RWPE1 (cell line): ENCODE data around the gene RAB35.
A peak's percentile ranks its signal among the peaks of the same experiment; 100 is the strongest.
"Not testable (repeated sequence)": the region's sequence is repeated elsewhere in the genome, so short reads cannot be mapped to it uniquely, and the experiment has no call there.

Source experiments
- CTCF ChIA-PET: fragments of 350-600 bp; sonication (Branson Sonifier 250); formaldehyde crosslinking; extraction: SDS; loops from one replicate; lab custom pipeline; 2021; lab: Yijun Ruan, JAX
- POLR2A ChIA-PET: fragments of 400-600 bp; formaldehyde crosslinking; extraction: SDS; loops from one replicate; lab custom pipeline; 2020; ENCODE audit warnings: antibody characterized with exemption; ENCODE audit not compliant: low non-redundant PET; lab: Yijun Ruan, JAX
- DNase-seq: peaks from one replicate; pipeline ENCODE4 v3.0.0; 2012; ENCODE audit warnings: low spot score
- H3K27ac ChIP-seq: fragments of 450-650 bp; 2 replicates; pipeline ENCODE4 v1.5.1; 2017
- TF ChIP-seq, protein P1 (sequence below): fragments of 450-650 bp; conservative IDR thresholded peaks from 2 replicates; pipeline ENCODE4 v1.5.1; 2017; ENCODE audit warnings: low read depth, mild to moderate bottlenecking

The RAB35 gene

DNA sequence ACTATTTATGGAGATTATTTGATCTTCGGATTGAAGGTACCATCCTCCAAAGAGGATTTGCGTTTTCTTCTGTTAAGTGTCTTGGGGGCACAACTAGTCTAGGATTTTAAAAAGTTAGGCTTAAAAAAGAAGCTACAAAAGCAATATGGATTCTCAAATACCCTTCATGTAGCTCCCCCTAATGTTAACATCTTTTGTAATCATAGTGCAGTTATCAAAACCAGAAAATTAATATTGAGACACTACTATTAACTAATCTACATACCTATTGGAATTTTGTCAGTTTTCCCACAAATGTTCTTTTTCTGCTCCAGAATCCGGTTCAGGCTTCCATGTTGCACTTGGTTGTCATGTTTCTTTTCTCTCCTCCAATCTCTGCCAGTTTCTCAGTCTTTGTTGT is 65.0 kb downstream of the RAB35 start:
- TF ChIP-seq, protein P1, sequence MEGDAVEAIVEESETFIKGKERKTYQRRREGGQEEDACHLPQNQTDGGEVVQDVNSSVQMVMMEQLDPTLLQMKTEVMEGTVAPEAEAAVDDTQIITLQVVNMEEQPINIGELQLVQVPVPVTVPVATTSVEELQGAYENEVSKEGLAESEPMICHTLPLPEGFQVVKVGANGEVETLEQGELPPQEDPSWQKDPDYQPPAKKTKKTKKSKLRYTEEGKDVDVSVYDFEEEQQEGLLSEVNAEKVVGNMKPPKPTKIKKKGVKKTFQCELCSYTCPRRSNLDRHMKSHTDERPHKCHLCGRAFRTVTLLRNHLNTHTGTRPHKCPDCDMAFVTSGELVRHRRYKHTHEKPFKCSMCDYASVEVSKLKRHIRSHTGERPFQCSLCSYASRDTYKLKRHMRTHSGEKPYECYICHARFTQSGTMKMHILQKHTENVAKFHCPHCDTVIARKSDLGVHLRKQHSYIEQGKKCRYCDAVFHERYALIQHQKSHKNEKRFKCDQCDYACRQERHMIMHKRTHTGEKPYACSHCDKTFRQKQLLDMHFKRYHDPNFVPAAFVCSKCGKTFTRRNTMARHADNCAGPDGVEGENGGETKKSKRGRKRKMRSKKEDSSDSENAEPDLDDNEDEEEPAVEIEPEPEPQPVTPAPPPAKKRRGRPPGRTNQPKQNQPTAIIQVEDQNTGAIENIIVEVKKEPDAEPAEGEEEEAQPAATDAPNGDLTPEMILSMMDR, result no peak
- H3K27ac ChIP-seq, result peak overlapping the region; percentile 53
- ChIA-PET CTCF (no interaction called here), POLR2A (no interaction called here)
- no peak for DNase-seq

DNA sequence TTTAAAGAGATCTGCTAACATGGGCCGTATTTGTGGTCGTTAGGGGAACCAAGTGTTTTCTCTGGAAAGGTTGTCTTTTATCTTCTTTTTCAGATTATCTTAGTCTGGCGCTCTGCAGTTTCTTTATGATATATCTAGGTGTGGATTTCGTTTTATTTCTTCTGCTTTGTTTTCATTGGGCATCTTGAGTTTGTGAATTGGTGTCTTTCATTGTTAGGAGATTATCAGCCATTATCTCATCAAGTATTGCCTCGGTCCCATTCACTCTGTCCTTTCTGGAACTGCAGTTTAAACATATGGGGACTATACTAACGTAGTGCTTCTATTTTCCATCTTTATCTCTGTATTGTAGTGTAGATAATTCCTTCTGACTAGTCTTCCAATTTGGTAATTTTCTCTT is 67.1 kb downstream of the RAB35 start:
- no peak overlapping the region for H3K27ac ChIP-seq
- DNase-seq, result no peak
- CTCF ChIA-PET, result no interaction called here
- POLR2A ChIA-PET, result no interaction called here
- TF ChIP-seq, protein P1, result no peak

DNA sequence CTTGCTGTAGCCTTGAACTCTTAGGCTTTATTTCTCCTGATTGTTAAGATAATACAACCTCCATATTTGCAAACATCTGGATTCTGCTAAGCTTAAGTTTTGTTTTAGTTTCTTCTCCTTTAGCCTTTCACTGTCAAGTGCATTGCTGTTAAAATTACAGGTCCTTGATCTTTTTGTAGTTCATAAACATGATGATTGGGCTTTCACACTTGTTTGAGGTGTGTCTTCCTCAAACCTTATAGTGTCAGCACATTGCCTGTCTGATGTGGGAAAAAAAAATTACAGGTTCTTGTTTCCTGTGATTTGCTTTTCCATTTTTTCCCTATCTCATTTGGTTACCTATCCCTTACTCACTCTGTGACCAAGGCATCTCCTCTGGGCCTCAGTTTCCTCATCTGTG is 68.3 kb downstream of the RAB35 start:
- no peak for DNase-seq
- H3K27ac ChIP-seq, result no peak overlapping the region
- TF ChIP-seq, protein P1, result no peak
- ChIA-PET POLR2A (no interaction called here), CTCF (no interaction called here)

DNA sequence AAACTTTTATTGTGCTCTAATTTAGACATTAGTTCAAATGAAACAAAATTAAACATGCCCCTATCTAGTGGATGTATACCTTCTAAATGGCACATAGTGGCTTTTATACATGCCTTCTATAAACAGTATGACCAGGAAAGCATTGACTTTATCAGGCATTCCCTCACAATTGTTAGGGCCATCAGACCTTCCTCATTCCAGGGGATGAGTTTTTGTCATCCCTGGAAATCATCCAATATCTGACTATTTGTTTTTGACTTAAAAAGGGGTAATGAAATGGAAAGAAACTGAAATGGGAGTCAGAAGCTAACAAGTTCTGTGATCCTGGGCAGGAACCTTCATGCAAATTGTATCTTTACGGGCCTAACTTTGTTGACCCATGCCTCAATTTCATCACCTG is 69.5 kb downstream of the RAB35 start:
- POLR2A ChIA-PET, result no interaction called here
- DNase-seq, result no peak
- no peak overlapping the region for H3K27ac ChIP-seq
- CTCF ChIA-PET, result no interaction called here
- TF ChIP-seq, protein P1, result no peak

DNA sequence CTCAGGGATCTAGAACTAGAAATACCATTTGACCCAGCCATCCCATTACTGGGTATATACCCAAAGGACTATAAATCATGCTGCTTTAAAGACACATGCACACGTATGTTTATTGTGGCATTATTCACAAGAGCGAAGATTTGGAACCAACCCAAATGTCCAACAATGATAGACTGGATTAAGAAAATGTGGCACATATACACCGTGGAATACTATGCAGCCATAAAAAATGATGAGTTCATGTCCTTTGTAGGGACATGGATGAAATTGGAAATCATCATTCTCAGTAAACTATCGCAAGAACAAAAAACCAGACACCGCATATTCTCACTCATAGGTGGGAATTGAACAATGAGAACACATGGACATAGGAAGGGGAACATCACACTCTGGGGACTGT is 71.2 kb downstream of the RAB35 start:
- POLR2A ChIA-PET, CTCF ChIA-PET, H3K27ac ChIP-seq, DNase-seq: not testable (repeated sequence)
